CD4-positive, alpha-beta T cell treated with Interleukin-17A for 4 hours (primary cell): ENCODE data around the gene TMTC1.

Source experiments
- DNase-seq: peaks from one replicate; pipeline ENCODE4 v3.0.0-alpha.2; 2020; ENCODE audit warnings: mixed read lengths

The TMTC1 gene

GRCh38 chr12:29519585-29520182 is 264.1 kb downstream of the TMTC1 start:
- DNase-seq: peak; percentile 40

GRCh38 chr12:29518407-29518806 is 265.3 kb downstream of the TMTC1 start:
- no peak for DNase-seq

- DNase-seq: no peak
These were observed 266.5 kb downstream of the TMTC1 start for GRCh38 chr12:29517264-29517663.

GRCh38 chr12:29516431-29516875 is 267.3 kb downstream of the TMTC1 start:
- no peak for DNase-seq

GRCh38 chr12:29510591-29511185 is 273.1 kb downstream of the TMTC1 start:
- DNase-seq: no peak

- DNase-seq: no peak
These were observed 274.2 kb downstream of the TMTC1 start for GRCh38 chr12:29509503-29509902.

- DNase-seq: no peak
These were observed 274.8 kb downstream of the TMTC1 start for GRCh38 chr12:29508949-29509348.

- no peak for DNase-seq
These were observed 278.6 kb downstream of the TMTC1 start for GRCh38 chr12:29505122-29505521.

GRCh38 chr12:29503283-29503682 is 280.5 kb downstream of the TMTC1 start:
- DNase-seq: no peak

- no peak for DNase-seq
These were observed 284.5 kb downstream of the TMTC1 start for GRCh38 chr12:29499235-29499634.

- no peak for DNase-seq
These were observed 286.2 kb downstream of the TMTC1 start, which contains the start of gene OVCH1 for GRCh38 chr12:29497588-29497987. Gene OVCH1, minus strand, starts transcription at chr12:29497686. Its CDS starts 0 bp downstream, at chr12:29497686.

GRCh38 chr12:29492891-29493290 is 290.9 kb downstream of the TMTC1 start:
- no peak for DNase-seq

GRCh38 chr12:29486972-29487371 is 296.8 kb downstream of the TMTC1 start:
- DNase-seq: no peak

GRCh38 chr12:29463198-29463597 is 320.5 kb downstream of the TMTC1 start:
- no peak for DNase-seq

- DNase-seq: no peak
These were observed 323.7 kb downstream of the TMTC1 start for GRCh38 chr12:29460082-29460481.

- DNase-seq: no peak
These were observed 328.7 kb downstream of the TMTC1 start for GRCh38 chr12:29455087-29455486.

- DNase-seq: no peak
These were observed 331.9 kb downstream of the TMTC1 start for GRCh38 chr12:29451888-29452287.
